IPS-18c (cell line): Measurements from ENCODE around the gene PASK.
A peak's percentile ranks its signal among the peaks of the same experiment; 100 is the strongest.

ENCODE experiments used
- H3K4me3 ChIP-seq: 2 replicates; pipeline ENCODE4 v1.7.0; 2013; ENCODE audit warnings: low read depth, mild to moderate bottlenecking, low read length, moderate library complexity; ENCODE audit not compliant: insufficient read depth
- H3K9me3 ChIP-seq: one replicate; pipeline ENCODE4 v1.6.1; 2013; ENCODE audit warnings: mild to moderate bottlenecking, low read length, moderate library complexity; ENCODE audit not compliant: control insufficient read depth, insufficient read depth

The PASK gene

DNA sequence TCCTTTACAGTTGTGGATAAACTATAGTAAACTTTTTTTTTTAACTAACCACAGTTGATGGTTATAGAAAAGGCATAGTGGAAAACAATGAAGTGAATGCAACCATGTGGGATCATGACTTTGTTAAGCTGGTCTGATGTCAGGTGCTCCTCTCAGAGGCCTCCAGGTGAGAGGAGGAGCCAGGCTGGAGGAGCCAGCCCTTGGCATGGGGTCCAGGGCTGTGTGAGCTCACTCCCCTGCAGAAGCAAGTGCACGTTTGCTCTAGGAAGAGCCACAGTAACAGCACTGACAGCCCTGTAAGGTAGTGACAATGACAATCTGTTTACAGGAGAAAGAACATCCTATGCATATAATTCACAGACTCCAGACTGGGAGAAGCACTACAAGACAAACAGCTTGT, 6.7 kb upstream of the PASK start:
- H3K4me3 ChIP-seq, result no peak overlapping the region
- H3K9me3 ChIP-seq, result no peaks in the 10 kb centered on the region

DNA sequence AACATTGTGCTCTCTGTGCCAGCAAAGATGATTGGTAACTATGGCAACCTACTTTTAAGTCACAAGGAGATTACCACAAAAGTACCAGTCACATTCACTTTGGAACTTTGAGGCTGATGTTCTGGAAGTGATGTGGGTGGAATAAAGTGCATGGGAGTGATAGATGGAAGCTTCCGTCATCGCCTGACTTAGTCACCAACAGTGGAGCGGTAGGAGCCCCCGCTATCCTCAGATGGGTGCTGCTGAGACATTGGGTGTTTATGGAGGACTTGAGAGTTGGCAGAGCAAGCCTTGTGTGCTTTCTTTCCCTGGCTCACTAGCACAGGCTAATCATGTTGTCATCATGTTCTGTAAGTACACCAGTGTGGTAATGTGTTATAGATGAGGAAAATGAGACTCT, 5.6 kb upstream of the PASK start:
- H3K9me3 ChIP-seq, result no peaks in the 10 kb centered on the region
- H3K4me3 ChIP-seq, result no peak overlapping the region

DNA sequence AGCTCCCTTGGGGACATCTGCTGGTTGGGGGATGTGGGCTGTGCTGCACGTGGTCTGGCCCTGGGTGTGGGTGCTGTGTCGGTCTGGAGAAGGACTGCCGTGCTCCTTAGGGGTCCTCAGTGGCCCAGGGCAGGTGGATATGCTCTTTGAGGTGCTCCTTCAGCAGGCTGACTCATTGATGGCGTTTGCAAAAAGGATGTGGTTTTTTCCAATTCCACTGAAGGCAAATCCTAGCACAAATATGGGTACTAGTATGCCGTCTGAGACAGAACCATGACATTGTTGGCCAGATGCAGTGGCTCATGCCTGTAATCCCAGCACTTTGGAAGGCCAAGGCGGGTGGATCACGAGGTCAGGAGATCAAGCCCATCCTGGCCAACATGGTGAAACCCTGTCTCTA, 4.3 kb upstream of the PASK start:
- H3K4me3 ChIP-seq, result no peak overlapping the region
- no peaks in the 10 kb centered on the region for H3K9me3 ChIP-seq

DNA sequence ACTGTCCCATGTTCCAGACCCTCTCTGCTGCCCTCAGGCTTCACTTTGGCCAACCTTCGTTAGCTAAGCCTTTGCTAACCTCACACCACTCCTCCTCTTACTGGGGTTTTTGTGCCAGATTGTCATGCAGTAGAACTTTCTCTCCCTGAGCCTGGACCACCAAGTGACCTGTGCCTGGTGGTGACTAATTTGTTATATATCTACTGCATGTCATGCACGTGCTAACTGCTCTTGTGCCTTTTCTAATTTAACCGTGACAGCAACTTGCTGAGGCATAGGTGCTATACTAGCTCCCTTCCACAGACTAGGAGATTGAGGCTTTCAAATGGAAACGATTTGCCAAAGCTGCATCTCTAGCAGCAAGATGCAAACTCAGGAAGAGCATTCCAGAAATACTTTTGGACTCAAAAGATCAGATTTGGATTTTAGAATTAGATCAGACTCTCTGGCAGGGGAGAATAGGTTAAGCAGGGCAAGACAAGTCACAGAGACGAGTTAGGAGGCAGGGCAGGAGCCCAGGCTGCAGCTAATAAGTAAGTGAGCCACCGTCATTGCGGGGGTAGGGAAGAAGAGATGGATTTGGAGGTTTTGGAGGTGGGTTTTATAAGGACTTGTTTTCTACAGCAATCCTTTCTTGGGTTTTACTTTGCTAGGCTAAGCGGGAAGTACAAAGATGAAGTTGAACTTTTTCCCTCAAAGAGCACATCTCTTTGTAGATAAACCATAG, 2.8 kb upstream of the PASK start:
- no peak overlapping the region for H3K4me3 ChIP-seq
- no peaks in the 10 kb centered on the region for H3K9me3 ChIP-seq

DNA sequence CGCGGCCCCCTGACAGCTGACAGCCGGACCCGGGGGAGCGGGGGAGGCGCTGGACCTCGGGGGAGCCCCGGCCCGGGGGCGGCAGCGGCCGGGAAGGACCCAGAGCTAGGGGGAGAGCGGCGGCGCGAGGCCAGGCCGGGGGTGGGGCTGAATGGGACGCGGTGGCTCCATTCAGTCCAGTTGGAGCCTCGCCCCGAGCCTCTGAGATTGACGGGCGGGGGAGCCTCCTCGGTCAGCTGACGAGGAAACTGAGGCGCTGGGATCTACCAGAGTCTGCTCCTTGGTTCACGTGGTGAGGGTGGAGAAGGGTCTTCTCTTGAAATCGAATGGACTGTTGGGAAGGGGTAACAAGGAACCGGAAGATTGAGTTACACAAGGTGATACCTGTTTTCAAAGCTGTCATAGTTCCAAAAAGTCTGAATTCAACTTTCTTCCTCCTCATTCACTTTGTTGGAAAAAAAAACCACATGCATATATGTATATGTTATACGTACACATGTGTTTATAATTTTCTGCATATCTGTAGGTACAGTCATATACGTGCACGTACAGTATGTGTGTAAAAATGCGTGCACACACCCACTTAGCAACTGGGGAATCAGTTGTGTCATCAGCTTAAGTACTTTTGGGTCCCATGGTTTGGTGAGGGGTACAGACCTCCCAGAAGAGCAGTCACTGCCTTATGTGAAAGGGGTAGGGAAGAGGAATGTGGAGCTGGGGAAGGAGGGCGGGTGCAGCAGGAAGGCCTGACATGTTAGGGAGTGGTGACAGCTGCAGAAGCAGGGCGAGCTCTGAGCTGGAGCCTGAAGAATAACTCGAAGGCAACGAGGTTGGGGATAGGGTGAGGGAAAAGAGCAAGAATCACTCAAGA, 1.6 kb upstream of the PASK start:
- no peaks in the 10 kb centered on the region for H3K9me3 ChIP-seq
- H3K4me3 ChIP-seq, result peak overlapping the region; percentile 82

DNA sequence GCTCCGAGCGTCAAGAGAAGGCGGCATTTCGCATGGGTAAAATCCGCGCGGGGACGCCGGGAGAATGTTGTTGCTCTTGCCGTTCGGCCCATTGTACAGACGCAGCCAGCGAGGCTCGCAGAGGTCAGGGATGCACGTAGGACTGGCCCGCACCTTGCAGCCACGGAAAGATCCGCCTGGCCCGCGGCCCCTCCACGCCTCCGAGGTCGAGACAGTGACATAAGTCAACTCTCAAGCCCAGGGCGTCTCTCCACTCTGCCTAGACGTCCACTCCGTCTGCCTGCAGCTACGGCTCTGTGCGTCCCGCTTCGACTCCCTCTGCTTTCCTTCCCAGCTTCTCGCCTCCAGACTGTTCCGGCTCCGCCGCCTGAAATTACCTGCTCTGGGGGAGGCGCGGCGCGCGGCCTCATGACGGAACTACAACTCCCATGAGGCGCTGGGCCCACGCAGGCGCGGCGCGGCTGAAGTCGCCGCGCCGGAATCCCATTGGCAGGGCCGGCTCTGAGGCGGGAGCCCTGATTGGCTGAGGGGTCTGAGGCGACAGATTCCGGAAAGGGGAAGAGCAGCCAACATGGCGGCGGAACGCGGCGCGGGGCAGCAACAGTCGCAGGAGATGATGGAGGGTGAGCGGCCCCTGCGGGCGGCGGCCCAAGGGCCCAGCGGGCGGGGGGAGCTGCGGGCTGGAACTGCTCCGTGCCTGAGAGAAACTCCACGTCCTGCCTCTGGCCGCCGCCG, 820 bp upstream of the PASK start, which contains the start of gene PPP1R7:
PPP1R7 (plus strand) TSS at position 543 of the 735 bp plus-strand sequence; CDS start at position 572, 29 bp downstream.
- H3K4me3 ChIP-seq, result peak within 1 kb of the TSS; percentile 82
- no peaks in the 10 kb centered on the region for H3K9me3 ChIP-seq

DNA sequence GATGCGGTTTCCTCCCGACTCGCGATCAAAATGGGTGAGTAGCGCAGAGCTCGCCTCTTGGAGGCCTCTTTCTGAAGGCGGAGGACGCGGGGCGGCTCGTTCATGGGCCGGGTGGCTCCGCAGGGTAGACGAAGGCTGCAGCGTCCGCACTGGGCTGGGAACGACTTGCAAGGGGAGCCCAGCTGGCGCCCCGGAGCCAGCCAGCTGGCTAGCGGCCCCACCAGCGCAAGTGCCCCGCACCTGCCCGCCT, 328 bp upstream of the PASK start:
- no peaks in the 10 kb centered on the region for H3K9me3 ChIP-seq
- H3K4me3 ChIP-seq, result peak overlapping the region; percentile 82

DNA sequence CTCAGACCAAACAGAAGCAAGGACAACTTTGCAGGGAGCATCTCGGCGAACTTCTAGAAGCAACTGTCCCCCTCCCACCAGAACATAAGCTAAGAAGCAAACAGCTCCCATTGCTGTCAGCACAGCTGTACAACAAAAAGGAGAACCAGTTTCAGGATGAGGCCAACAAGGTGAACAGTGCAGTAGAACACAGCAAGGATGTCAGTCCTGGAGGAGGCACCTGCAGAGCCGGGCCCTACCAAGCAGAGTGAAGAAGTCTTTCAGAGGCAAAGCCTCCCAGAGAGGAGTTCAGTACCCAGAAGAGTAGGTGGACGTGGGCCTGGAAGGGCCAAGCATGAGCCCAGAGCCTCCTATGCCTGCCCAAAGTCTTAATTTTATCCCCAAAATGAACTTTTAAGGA, 1.0 kb downstream of the PASK start:
- Histone ChIP-seq H3K4me3 (peak overlapping the region; percentile 82), H3K9me3 (no peaks in the 10 kb centered on the region)

DNA sequence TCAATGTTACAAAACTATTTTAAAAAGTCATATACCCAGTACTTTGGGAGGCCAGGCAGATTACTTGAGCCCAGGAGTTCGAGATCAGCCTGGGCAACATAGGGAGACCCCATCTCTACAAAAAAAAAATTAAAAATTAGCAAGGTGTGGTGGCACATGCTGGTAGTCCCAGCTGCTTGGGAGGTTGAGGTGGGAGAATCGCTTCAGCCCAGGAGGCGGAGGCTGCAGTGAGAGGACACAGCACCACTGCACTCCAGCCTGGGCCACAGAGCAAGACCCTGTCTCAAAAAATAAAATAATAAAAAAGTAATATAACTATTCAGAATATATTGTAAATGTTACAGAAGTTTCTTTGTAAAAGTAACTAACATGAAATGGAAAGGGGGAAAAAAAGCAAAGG, 1.9 kb downstream of the PASK start:
- no peaks in the 10 kb centered on the region for H3K9me3 ChIP-seq
- H3K4me3 ChIP-seq, result no peak overlapping the region

DNA sequence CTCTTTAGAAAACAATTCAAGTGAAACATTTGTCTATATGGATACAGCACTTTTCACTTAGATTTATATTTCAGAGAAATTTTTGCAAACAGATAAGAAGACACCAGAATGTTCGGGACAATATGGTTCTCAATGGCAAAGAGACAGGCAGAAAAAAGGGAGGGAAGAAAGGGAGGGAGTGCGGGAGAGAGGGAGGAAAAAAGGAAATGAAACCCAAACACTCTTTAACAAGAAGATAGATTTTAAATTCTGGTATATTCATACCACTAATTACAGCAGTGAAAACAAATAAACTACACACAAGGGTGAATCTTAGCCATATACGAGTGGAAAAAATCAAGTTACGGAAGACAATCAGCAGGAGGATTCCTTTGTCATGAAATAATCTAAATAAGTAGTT, 3.0 kb downstream of the PASK start:
- no peaks in the 10 kb centered on the region for H3K9me3 ChIP-seq
- H3K4me3 ChIP-seq, result no peak overlapping the region

DNA sequence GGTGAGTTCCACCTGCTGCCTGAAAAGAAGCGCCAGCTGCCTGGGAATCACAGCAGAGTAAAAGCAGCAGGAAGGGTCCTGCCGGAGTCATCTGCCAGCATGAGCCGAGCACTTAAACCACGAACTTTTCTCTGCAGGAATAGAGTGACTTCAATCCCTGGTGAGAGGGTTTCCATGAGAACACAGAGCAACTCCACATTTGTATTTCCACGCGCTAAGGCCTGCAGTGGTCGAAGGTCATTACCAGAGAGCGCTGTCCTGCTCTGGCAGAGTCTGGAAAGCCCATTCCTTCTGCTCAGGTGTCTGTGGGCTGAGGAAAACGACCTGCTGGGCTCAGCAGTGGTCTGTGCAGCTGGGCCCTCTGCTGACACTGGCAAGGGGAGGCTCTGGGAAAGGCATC, 6.7 kb downstream of the PASK start:
- H3K9me3 ChIP-seq, result no peaks in the 10 kb centered on the region
- no peak overlapping the region for H3K4me3 ChIP-seq

DNA sequence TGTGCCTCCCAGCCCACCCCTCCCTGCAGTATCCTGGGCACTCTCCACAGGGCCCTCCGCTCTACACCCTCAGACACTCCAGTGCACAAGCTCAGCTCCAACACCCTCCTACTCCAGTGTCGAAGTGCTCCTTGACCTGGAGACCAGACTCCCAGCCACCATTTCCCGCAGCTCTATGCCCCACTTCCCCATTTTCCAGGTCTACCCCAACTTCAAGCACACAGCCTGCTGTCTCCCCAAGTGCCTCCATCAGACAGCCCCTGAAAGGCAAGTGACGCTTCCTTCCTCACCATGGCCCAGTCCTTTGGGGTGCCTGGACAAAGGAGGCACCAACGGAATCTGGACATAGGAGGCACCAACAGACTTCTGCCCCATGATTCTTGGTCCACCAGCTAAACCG, 7.2 kb downstream of the PASK start:
- Histone ChIP-seq H3K9me3 (no peaks in the 10 kb centered on the region), H3K4me3 (no peak overlapping the region)

DNA sequence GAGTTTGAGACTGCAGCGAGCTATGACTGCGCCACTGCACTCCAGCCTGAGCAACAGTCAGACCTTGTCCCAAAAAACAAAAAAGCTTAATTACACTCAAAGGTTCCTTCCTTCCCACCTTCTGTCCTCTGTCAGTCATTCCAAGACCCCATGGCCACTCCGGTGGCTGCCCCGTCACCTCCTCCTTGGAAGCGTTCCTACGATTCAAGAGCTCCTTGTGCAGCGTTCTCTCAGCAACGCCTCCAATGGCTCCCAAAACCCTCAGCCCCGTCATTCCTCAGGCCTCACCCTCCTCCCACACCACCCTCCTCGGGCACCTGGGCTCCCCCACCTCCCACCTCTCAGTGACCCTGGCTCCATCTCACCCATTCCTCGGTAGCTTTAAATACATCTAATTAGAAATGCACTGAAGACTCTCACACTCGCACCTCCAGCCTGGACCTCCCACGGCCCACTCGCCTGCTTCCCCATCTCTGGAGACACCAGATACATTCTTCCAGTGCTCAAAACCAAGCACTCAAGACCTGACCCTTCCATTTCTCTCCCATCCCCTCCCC, 8.0 kb downstream of the PASK start:
- Histone ChIP-seq H3K9me3 (no peaks in the 10 kb centered on the region), H3K4me3 (no peak overlapping the region)

DNA sequence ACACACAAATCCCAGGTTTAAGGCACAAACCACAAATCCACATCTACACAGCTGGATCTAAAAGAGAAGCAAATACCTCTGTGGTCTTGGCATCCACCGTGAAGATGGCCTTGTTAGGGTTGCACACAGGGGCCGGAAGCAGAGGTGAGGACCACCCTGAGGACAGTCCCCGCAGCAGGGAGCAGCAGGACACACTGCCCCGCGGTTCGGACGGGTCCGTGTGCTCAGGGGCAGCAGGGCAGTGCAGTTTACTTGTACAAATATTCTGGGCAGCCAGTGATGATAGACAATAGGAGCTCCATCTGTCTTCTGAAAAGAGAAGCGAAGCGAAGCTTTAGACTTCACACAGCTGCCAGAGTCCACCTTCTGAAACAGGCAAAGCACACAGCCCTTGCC, 8.8 kb downstream of the PASK start:
- Histone ChIP-seq H3K9me3 (no peaks in the 10 kb centered on the region), H3K4me3 (no peak overlapping the region)

DNA sequence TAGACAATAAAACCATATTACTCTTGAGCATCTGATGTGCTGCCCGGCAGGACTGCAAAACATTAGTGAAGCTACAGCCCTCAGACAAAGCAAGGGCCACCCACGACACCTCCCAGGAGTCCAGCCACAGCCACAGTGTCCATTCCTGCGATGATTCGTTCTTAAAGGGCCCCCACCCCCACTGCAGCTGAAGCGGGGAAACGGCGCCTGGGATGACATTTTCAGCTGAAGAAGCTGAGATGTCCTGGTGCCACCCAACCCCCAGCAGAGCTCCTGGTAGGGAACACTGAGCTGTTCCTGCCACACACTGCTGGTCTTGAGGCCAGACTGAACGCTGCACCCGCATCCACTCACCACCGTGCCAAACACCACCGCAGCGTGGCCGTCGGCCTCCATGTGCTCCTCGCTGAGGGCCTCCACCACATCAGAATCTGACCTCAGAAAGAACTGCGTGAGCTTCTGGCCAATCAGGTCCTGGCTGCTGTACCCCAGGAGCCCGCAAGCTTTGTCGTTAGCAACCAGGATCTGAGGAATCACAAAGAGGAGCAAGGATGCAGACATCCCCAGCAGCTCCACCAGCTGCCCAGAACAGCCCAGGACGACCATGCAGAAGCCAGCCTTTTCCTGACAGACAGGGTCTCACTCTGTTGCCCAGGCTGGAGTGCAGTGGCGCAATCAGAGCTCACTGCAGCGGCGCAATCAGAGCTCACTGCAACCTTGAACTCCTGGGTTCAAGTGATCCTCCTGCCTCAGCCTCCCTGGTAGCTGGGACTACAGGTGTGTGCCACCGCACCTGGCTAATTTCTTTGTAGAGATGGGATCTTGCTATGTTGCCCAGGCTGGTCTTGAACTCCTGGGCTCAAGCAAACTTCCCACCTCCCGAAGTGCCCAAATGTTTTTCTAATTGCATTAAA, 9.5 kb downstream of the PASK start:
- no peaks in the 10 kb centered on the region for H3K9me3 ChIP-seq
- H3K4me3 ChIP-seq, result no peak overlapping the region

DNA sequence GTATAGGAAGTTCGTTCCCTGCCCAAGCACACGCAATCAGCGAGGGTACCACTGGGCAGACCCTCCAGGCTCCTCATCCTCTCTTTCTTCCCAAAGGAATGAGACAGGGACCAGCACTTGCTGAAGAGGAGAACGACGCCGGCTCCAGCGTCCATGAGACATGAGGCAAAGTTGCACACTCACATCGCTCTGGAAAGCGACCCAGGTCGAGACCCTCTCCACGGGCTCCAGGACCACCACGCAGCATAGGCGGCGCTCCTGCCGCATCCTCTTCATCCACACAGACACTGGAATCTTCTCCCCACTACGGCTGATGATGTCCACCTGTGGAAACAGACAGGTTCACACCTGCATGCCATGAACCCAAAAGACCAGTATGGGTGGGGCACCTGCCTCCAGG, 10.8 kb downstream of the PASK start:
- Histone ChIP-seq H3K4me3 (no peak overlapping the region), H3K9me3 (no peaks in the 10 kb centered on the region)
